HG03280 (cell line): ENCODE results near the gene LIMA1.
"Not testable (repeated sequence)": the region's sequence is repeated elsewhere in the genome, so short reads cannot be mapped to it uniquely, and the experiment has no call there.

ENCODE experiments used
- ATAC-seq: cut with Tn5 transposase; IDR thresholded peaks from one replicate; pipeline ENCODE4 v1.9.1; 2021; ENCODE audit warnings: mild to moderate bottlenecking, moderate library complexity; ENCODE audit not compliant: unreplicated experiment

LIMA1 gene

DNA sequence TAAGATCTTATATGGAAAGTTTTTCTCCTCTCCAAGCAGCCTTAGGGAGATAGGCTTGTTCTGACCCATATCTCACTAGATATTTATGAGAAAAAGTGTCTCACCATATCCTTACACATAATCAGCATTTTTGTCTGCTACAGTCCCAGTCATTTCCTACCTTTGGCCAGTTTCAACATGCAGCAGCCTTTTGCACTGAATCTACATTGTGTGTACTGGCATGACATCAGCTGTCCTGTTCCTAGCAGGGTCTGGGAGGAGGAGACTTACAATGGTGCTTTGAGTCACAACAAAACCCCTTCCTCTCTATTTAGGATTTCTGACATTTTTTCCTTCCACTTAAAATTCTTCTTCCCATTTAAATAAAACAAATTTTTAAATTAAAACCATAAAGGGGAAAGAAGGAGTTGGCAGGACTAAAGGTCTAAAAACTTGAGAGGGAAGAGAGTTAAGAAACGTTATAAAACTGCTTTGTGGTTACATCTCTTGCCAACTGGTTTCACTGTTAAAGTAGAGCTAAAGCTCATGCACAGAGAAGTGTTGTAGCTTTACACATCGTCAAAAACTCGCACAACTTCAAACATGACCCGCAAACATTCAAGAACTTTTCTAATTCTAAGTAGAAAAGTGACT is 62.8 kb downstream of the LIMA1 start:
- no peak for ATAC-seq

DNA sequence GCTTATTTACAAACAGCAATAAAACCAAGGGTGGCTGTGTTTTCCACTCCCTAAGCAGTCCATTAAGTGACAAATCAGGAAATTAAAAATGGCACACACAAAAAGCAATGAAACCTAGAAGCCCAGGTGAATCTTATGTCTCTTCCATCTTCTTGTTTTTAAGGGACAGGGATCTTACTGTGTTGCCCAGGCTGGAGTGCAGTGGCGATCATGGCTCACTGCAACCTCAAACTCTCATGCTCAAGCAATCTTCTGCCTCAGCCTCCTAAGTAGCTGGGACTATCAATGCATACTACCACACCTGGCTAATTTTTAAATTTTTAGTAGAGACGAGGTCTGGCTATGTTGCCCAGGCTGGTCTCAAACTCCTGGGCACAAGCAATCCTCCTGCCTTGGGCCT is 63.8 kb downstream of the LIMA1 start:
- ATAC-seq: no peak

DNA sequence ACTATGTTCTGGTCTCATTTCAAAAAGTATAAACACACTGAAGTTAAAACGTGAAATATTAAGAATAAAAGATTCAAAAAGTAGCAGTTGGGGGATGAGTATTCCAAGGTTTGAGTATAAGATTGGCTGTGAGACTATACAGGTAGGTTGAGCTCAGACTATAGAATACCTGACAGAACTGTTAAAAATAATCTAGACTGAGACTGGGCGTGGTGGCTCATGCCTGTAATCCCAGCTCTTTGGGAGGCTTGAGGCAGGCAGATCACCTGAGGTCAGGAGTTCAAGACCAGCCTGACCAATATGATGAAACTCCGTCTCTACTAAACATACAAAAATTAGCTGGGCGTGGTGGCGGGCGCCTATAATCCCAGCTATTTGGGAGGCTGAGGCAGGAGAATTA is 64.3 kb downstream of the LIMA1 start:
- ATAC-seq: not testable (repeated sequence)

DNA sequence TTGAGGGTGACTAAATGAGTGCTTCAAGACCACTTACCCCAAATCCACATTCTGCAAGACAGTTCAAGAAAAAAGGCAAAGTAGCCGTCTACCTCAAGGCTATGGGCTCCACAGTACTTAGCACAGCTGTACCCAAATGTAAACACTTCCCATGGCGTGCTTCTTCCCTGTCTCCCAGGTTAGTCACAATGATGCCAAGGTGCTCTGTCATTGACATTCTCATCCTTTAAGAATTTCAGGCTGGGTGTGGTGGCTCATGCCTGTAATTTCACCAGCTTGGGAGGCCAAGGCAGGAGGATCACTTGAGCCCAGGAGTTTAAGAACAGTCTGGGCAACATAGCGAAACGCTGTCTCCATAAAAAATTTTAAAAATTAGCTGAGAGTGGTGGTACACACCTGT is 64.9 kb downstream of the LIMA1 start:
- ATAC-seq: no peak

DNA sequence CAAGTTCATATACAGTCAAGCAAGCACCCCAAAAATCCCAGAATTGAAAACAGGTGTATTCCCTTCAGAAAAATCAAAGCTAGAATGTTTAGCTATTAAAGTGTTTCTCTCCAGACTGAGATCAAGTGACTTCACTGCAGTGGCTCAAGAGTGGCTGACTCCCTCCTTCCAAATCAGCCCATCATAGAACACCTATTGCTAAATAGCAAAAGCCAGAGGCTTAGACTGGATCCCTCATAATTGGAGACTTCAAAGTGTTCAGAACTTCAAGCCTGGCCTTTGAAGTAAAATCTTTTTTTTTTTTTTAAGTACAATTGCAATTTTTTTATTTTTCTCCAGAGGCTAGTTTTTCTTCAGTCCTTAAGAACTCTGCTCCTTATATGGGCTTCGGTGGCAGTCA is 66.1 kb downstream of the LIMA1 start:
- no peak for ATAC-seq

DNA sequence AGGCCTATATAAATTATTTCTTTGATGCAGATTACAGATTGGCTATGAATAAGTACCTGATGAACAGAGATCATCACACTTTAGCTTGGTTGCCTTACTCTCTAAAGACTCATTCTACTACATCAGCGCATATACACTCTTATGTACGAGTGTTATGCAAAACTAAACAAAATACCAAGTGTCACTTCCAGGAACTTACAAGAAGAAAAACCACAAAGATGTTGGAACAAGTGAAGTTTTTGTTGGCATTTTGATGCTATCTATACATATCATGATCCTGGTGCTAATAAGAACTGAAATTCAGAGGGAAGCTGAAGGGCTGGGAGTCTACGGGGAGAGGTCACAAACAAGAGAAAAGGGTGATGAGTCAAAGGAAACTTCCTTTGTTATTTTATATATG is 68.3 kb downstream of the LIMA1 start:
- no peak for ATAC-seq

DNA sequence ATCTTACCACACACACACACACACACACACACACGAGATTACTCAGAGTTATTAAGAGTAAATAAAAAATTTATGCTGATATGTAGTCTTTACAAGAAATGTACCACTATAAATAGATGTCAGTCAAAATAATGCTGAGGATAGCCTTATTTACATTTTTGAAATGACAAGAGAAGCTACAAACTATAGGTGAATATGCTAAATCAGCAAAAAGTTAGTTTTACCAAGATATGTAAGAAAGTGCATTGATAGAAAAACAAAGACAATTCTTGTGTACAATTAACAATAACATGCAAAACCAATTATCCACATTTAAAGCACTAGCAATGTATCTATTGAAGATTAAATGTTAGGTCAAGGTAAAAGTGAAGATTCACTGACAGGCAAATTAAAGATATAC is 69.3 kb downstream of the LIMA1 start:
- no peak for ATAC-seq

DNA sequence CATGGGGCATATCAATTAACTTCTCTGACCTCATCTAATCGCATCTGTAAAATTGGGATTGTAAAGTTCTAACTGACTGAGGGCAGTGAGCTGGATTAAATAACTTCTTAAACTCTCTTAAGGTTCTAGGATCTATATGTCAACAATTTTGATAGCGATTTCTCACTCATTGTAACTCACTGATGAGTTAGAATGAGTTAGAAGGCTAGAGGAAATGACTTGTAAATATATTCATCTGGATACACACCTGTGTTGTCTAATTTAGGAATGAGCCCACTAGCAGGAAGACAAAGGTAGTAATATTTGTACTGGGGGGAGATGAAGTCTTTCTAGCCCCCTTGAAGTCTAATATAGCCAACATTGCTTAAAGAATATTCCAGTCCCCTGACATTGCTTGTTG is 69.9 kb downstream of the LIMA1 start:
- no peak for ATAC-seq

DNA sequence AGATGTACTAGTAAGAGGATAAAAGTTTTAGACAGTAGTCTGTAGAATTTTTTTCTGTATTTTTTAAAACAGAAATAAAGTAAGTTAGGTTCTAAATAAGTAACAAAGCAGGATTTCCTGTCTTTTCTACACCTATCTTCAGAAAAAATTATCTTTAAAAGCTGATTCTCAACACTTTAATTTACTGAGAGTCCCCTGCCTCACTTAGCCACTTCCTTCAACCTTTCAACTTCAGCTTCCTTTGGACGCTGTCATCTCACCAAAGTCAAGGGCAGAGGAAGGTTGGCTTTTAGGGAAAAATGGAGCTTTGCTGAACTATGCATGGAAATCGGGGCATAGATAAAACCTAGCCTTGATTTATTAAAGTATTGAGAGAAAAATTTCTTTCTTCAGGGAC is 71.3 kb downstream of the LIMA1 start:
- ATAC-seq: no peak

DNA sequence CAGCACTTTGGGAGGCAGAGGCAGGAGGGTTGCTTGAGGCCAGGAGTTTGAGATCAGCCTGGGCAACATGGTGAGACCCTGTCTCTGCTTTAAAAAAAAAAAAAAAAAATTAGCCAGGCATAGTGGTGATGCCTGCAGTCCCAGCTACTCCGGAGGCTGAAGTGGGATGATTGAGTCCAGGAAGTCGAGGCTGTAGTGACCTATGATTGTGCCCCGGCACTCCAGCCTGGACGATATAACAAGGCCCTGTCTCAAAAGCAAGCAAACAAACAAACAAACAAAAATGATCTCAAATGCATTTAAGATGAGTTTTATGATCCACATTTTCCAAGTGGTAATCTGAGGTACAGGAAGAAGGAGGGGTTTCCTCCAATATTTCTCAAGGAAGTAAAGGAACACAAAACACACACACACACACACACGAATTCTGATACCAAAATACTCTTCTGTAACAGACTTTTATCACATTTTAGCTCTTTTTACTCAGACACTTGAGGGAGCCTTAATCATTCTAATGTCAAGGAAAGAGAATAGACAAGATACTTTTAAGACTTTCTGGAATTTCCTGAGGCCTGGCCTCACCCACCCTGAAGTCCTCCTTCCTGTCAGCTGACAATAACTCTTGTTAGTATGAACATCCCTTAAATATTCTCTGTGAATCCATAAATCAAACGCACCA is 71.8 kb downstream of the LIMA1 start:
- ATAC-seq: no peak

DNA sequence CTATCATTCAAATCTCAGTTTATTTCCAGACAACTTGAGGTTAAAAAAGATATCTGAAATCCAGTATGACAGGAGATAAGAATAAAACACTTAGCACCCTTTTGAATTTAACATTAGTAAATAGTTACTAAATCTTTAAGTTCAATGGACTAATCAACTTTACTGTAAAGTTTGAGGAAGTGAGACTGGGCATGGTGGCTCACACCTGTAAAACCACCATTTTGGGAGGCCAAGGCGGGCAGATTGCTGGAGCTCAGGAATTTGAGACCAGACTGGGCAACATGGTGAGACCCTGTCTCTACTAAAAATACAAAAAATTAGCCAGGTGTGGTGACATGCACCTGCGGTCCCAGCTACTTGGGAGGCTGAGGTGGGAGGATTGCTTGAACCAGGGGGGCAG is 75.9 kb downstream of the LIMA1 start:
- no peak for ATAC-seq

DNA sequence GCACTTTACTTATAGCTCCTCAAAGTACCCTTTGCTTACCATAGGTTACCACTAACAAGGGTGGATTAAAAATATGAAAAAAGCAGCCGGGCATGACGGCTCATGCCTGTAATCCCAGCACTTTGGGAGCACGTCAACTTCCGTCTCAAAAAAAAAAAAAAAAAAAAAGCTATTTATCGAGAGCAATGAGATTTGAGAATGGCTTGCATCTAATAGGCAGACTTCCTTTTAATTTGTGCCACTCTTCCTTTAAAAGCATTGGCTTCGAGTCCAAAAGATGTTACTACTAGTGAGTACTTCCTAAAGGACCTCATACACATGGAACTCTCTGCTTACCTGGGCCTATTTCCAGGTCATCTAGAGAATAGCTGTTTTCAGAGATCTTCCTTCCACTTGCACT is 77.7 kb downstream of the LIMA1 start:
- no peak for ATAC-seq

DNA sequence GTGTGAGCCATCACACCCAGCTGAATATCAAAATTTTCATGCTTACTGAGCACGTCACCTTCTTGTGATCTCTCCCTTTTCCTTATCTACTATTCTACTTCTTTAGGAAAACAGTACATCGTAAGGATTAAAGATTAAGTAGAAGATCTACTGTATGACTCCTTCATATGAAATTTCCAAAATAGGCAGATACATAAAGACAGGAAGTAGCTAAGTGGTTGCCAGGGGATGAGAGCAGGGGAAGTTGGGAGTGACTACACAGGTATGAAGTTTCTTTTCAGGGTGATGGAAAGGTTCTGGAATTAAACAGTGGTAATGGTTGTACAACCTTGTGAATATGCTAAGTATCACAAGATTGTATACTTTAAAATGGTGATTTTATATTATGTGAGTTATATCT is 79.6 kb downstream of the LIMA1 start:
- ATAC-seq: no peak

DNA sequence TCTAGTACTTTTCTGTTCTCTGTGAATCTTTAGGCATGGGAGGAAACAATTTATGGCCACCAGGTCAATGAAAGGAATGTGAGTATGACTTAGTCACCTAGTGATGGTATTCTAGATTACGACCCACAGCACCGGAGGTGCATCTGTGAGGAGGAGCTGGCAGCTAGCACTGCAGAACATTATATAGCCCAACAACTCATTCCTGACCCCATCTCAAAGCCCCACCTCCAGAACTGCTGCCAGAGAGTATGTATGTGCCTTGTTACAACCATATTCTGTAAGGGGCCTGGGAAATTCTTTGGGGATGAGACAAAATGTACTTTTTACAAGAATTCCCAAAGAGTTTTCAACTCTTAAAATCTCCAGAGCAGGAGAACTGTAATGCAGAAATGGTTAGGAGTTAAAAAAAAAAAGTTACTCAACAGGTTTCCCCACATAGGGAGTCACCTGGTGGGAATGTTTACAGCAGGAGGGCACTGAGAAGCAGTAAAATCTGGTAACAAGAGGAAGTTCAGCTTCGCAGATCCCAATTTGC is 81.3 kb downstream of the LIMA1 start:
- ATAC-seq: no peak

DNA sequence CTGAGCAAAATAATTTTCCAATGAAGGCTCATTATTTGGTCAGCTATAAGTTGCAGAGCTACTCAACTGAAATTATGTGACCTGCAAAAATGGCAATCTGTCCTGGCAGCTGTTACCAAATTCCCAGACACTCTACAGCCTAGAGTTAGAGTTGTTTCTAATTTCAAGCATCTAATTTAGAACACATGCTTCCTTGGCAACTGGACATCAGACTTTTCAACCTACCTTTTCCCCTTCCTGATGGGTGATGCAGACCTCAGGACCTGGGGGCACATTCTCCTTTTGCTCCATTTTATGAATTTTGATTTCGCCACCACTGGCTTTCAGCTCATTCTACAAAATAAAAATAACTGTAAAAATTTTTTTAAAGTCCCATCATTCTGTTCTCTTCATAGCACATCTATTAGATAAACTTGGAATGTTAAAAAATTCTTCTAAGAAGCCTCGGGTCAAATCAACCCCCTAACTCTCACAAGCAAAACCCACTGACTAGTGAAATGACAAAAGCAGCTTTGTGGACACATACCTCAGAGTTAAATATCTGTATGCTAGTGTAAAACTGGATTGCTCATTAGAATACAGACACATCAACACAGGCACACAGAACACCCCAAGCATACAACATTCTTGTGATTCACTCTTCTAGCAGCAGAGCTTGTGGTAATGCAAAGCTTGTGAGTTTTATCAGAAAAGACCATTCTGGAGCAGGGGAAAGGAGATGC is 82.6 kb downstream of the LIMA1 start:
- no peak for ATAC-seq

DNA sequence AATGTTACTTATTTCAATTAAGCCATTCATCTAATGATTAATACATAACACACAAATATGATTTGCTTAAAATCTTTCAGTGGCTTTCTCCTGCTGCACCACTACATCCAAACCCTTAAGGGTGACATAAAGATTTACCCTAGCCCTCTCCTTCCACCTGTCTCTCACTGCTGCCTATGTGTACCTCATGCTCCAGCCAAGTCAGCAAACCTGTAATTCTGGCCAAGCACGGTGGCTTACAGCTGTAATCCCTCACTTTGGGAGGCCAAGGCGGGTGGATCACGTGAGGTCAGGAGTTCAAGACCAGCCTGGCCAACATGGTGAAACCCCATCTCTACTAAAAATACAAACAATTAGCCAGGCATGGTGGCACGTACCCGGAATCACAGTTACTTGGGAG is 84.5 kb downstream of the LIMA1 start:
- no peak for ATAC-seq

DNA sequence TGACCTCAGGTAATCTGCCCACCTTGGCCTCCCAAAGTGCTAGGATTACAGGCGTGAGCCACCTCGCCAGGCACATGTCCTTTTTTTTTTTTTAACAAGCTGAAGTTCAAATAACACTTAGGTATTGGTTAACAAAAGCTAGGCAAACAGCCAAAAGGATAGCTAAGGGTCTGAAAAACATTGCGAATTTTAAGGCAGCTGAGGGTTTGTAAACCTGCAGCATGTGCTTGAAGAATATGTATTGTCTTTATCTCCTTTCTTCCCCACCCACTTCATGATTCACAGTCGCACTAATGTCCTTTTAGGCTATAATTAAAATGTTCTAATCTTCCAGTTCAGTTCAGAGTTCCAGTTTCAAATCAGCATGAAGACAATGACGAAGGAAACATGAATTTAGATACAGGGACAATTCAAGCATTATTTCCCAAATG is 86.0 kb downstream of the LIMA1 start:
- no peak for ATAC-seq

DNA sequence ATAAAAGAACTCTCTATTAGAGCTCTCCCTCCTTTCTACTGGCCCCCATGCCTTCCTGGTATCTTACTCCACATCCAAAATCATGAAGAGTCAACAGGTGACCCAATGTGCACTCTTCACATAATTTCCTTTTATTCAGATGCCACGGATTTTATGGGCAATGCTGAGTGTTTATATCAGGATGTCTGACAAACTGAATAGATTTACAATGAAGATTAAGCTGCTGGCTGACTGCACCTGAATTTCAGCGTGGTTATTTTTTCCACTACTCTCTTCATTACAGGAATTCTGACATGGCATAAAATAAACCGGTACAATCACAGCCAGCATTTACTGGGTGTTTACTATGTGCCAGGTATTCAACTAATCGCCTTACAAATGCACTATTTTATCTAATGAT is 86.8 kb downstream of the LIMA1 start:
- no peak for ATAC-seq

DNA sequence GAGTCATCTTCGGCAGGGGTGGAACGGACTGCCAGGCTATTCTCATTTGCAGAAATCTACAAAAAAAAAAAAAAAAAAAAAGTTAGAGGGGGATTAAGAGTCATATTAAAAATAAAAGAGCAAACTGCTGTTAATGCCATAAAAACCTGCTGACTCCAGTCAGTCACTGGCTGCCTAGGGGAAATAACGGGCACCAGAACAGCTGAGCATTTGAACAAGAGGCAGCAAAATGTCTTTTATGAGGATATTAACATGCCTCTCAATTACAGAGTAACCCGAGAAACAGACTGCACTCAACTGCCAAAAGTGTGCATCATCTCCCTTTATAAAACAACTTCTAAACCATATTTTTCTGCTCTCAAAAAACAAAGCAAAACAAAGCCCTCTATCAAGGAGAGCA is 87.5 kb downstream of the LIMA1 start:
- no peak for ATAC-seq

DNA sequence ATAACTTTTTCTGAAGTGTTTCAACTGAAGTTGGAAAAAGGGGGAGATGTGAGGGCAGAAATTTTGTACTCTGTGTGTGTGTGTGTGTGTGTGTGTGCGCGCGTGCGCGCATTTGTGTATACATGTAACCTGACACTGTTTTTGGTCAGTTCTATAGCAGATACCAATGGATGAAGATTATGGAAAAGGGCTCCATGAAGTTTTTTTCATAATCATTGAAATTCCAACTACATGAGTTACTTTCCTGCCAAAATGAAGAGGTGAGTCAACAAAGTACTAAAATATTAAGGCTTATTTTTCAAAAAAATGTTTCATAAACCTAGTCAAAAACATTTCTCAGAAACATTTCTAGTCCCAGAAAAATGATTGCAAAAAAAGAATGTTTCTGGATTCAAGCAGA is 90.4 kb downstream of the LIMA1 start:
- ATAC-seq: no peak

DNA sequence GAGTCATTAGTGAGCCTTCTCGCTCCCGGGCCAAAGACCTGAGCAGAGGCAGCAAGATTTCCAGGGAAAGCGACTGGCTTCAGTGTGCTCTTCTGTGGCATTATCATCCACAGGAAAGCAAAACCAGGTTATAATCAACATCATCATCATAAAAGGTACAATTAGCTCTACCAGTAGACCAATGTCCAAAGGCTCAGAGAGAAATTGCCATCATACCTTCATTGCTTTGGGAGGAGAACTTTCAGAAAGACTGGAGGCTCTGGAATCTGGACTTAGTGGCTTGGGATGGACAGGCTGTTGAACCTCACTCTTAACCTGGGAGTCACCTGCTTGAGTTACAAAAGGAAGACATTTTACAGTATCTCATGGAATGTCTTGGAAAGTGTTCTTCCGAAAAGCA is 91.1 kb downstream of the LIMA1 start:
- no peak for ATAC-seq

DNA sequence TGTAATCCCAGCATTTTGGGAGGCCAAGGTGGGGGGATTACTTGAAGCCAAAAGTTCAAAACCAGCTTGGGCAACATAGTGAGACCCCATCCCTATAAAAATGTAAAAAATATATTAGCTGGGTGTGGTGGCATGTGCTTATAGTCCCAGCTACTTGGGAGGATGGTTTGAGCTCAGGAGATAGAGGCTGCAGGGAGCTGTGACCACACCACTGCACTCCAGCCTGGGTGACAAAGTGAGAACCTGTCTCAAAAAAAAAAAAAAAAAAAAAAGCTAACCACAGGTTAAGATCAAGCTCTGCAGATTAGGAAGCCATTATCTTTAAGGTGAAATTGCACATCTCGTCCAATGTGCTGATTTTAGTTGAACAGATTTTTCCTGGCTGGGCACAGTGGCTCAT is 92.5 kb downstream of the LIMA1 start:
- no peak for ATAC-seq
